NCI-H446 (cell line): ENCODE results near the gene OSER1.
A peak's percentile ranks its signal among the peaks of the same experiment; 100 is the strongest.
"Not testable (repeated sequence)": the region's sequence is repeated elsewhere in the genome, so short reads cannot be mapped to it uniquely, and the experiment has no call there.

Experiments used
- DNase-seq, 2 experiments: peaks; one replicate each; lab custom pipeline; 2025; lab: John Stamatoyannopoulos, UW

The OSER1 gene

GRCh38 chr20:44200983-44201382, 9.6 kb downstream of the OSER1 start:
- DNase-seq = no peak

- no peak for DNase-seq
These were observed 10.2 kb downstream of the OSER1 start for GRCh38 chr20:44200371-44200770.

GRCh38 chr20:44199877-44200276, 10.7 kb downstream of the OSER1 start:
- DNase-seq = no peak

- DNase-seq = no peak
These were observed 11.7 kb downstream of the OSER1 start for GRCh38 chr20:44198872-44199271.

- DNase-seq = no peak
These were observed 14.3 kb downstream of the OSER1 start for GRCh38 chr20:44196271-44196670.

GRCh38 chr20:44195605-44196004, 15.0 kb downstream of the OSER1 start:
- no peak for DNase-seq

- no peak for DNase-seq
These were observed 16.8 kb downstream of the OSER1 start for GRCh38 chr20:44193801-44194200.

GRCh38 chr20:44191640-44192039, 18.9 kb downstream of the OSER1 start:
- not testable (repeated sequence) for DNase-seq

GRCh38 chr20:44190197-44190852, 20.2 kb downstream of the OSER1 start:
- peak; percentile 48 to 65 for DNase-seq

GRCh38 chr20:44188752-44189151, 21.8 kb downstream of the OSER1 start:
- no peak for DNase-seq

GRCh38 chr20:44187772-44188709, 22.5 kb downstream of the OSER1 start:
- DNase-seq = no peak

- no peak for DNase-seq
These were observed 23.4 kb downstream of the OSER1 start, which contains the start of gene JPH2 for GRCh38 chr20:44187054-44187771. JPH2 (minus strand) TSS chr20:44187188; CDS start chr20:44186705, 483 bp downstream.

GRCh38 chr20:44186674-44187053, 23.9 kb downstream of the OSER1 start:
- no peak for DNase-seq

- DNase-seq = no peak
These were observed 24.4 kb downstream of the OSER1 start for GRCh38 chr20:44186201-44186600.

GRCh38 chr20:44185574-44185973, 25.0 kb downstream of the OSER1 start:
- DNase-seq = no peak

GRCh38 chr20:44183282-44183681, 27.3 kb downstream of the OSER1 start:
- DNase-seq = no peak

GRCh38 chr20:44182863-44183262, 27.7 kb downstream of the OSER1 start:
- DNase-seq = no peak

GRCh38 chr20:44182135-44182765, 28.3 kb downstream of the OSER1 start:
- no peak for DNase-seq

GRCh38 chr20:44181611-44182010, 29.0 kb downstream of the OSER1 start:
- no peak for DNase-seq

- no peak for DNase-seq
These were observed 29.8 kb downstream of the OSER1 start for GRCh38 chr20:44180814-44181213.

GRCh38 chr20:44176833-44177534, 33.6 kb downstream of the OSER1 start:
- DNase-seq = no peak
